Spleen (tissue), 11 donors: ENCODE data around the gene RHBDL1. TPM values are rescaled to one million over a fixed set of nuclear protein-coding genes. Genes with fewer than 3 reads are reported as not detected.

Experiments
- DNase-seq: peaks from one replicate; pipeline ENCODE4 v3.0.0-alpha.2; 2020
- H3K27ac ChIP-seq, 8 donors: fragments of 200-600 bp; sonication (generic) in 7 of 8; 1 replicate in 4 of 8; 2 replicates in 4 of 8; pipeline versions ENCODE4 v1.5.0 to v1.8.0; 2016 to 2021; ENCODE audit warnings: inconsistent platforms in 4 of 8, mild to moderate bottlenecking in 4 of 8, moderate library complexity in 1 of 8
- H3K27me3 ChIP-seq, 7 donors: fragments of 200-600 bp; sonication (generic) in 6 of 7; replicated peaks in 1 of 7; 1 replicate in 4 of 7; 2 replicates in 3 of 7; pipeline versions ENCODE4 v1.5.0 to v1.8.0; 2016 to 2021; ENCODE audit warnings: inconsistent platforms in 3 of 7, mild to moderate bottlenecking in 1 of 7
- H3K36me3 ChIP-seq, 6 donors: fragments of 200-600 bp; sonication (generic) in 5 of 6; 1 replicate in 4 of 6; 2 replicates in 2 of 6; pipeline versions ENCODE4 v1.5.0 to v1.8.0; 2016 to 2021; ENCODE audit warnings: inconsistent platforms in 2 of 6
- H3K4me1 ChIP-seq, 6 donors: fragments of 200-600 bp; sonication (generic) in 5 of 6; 1 replicate in 3 of 6; 2 replicates in 3 of 6; pipeline versions ENCODE4 v1.5.0 to v1.8.0; 2016 to 2021; ENCODE audit warnings: inconsistent platforms in 3 of 6
- H3K4me3 ChIP-seq, 8 donors: fragments of 200-600 bp; sonication (generic) in 7 of 8; 1 replicate in 4 of 8; 2 replicates in 4 of 8; pipeline versions ENCODE4 v1.5.0 to v1.8.0; 2016 to 2021; ENCODE audit warnings: inconsistent platforms in 4 of 8, mild to moderate bottlenecking in 4 of 8, moderate library complexity in 2 of 8
- H3K9me3 ChIP-seq, 8 donors: fragments of 200-600 bp; sonication (generic) in 7 of 8; 1 replicate in 4 of 8; 2 replicates in 4 of 8; pipeline versions ENCODE4 v1.5.0 to v1.8.0; 2016 to 2021; ENCODE audit warnings: inconsistent platforms in 4 of 8
- CTCF ChIP-seq, 11 experiments: fragments of 200-600 bp in 7 of 11; fragments of 450-650 bp in 4 of 11; sonication (generic) in 4 of 11; IDR thresholded peaks in 8 of 11; conservative IDR thresholded peaks in 3 of 11; 1 replicate in 7 of 11; 2 replicates in 4 of 11; pipeline versions ENCODE4 v1.4.0 to v1.8.0; 2016 to 2021; ENCODE audit warnings: antibody characterized with exemption in 11 of 11, inconsistent platforms in 4 of 11, mild to moderate bottlenecking in 1 of 11
- POLR2A ChIP-seq, 3 donors: fragments of 450-650 bp; IDR thresholded peaks; one replicate each; pipeline ENCODE4 v1.5.1; 2017; ENCODE audit warnings: antibody characterized with exemption in 3 of 3, mild to moderate bottlenecking in 1 of 3
- POLR2AphosphoS5 ChIP-seq, 3 donors: sonication (generic); formaldehyde crosslinking; IDR thresholded peaks; one replicate each; pipeline ENCODE4 v1.5.1; 2017; ENCODE audit warnings: antibody characterized with exemption in 3 of 3
- WGBS, 5 donors: extraction: QIAGEN DNeasy Blood & Tissue Kit in 3 of 5; methylation state at CpG; one replicate each; pipeline versions ENCODE4 v1.1.5 to v1.1.7; 2013 to 2018; 5-methylcytosine and 5-hydroxymethylcytosine counted together
- intact Hi-C: fragments of 100-400 bp; cut with DNase I; formaldehyde crosslinking; loops from one replicate; pipeline ENCODE4 v1.15.0; 2023; ENCODE audit warnings: low total_unique reads
- polyA plus RNA-seq, 3 donors: library from polyadenylated mRNA; stranded (reverse); fragments of 200-250 nt; gene quantifications; one replicate each; pipeline ENCODE4 v1.2.1, GENCODE V29; 2013
- total RNA-seq, 7 donors: library from RNA; depleted of rRNA in 3 of 7; stranded (reverse); fragments of >200 nt in 3 of 7; fragmentation: NEBNext Ultra II Directional in 4 of 7; extraction: Animal tissue kit (Norgen Biotek cat#: 25700) in 4 of 7; gene quantifications; one replicate each; pipeline versions ENCODE4 v1.1.0 to v1.2.1, GENCODE V29; 2016 to 2021
- donor health status: healthy with polysubstance abuse.
- donor health status: DM: no; HTN: no; CAD: no; lungs with moderate emphysema.
- donor health status: DM: no; HTN: no; CAD: no.
- donor health status: Bipolar disorder and iron deficiency.
- donor health status: healthy.
- donor health status: DM: no; HTN: no; CAD: no.
- donor health status: DM: yes; HTN: yes; CAD: no.

RHBDL1 gene
- total and polyA plus RNA-seq, 10 donors = 0.37 to 2.0 (median 0.65) TPM

- TF ChIP-seq CTCF (IDR thresholded peaks at IDR 0.05 in 8 of 11, conservative IDR thresholded peaks at IDR 0.05 in 3 of 11) (no peak), POLR2AphosphoS5 (IDR thresholded peaks at IDR 0.05) (peak; percentile 61 to 79 (median 78)), POLR2A (IDR thresholded peaks at IDR 0.05) (no peak)
- WGBS, 5 donors = 1 to 6% (median 3%) methylated on average over 18 to 71 of the region's 71 CpGs
- DNase-seq = peak; percentile 88
- H3K4me1 ChIP-seq = peaks cover 14 to 48% (median 37%) of the 10 kb centered on the region in 6 donors
- H3K4me3 ChIP-seq = peak overlapping the region; percentile 25 to 72 (median 46)
- no peaks in the 10 kb centered on the region for H3K9me3 ChIP-seq
- peak overlapping the region in 5 of 8 donors; percentile 5 to 73 (median 52) for H3K27ac ChIP-seq
- intact Hi-C loops = no loop called here
- H3K36me3 ChIP-seq = no peaks in the 10 kb centered on the region
- H3K27me3 ChIP-seq = peaks cover 6 to 90% (median 55%) of the 10 kb centered on the region in 7 donors
These were observed 20.1 kb downstream of the RHBDL1 start for GRCh38 chr16:695355-696089.

GRCh38 chr16:698911-699671 is 23.6 kb downstream of the RHBDL1 start:
- Histone ChIP-seq H3K4me1 (peaks cover 14 to 48% (median 35%) of the 10 kb centered on the region in 6 donors), H3K9me3 (no peaks in the 10 kb centered on the region), H3K27me3 (peaks cover 6 to 100% (median 79%) of the 10 kb centered on the region in 7 donors), H3K4me3 (no peak overlapping the region), H3K27ac (no peak overlapping the region), H3K36me3 (no peaks in the 10 kb centered on the region)
- TF ChIP-seq POLR2A (IDR thresholded peaks at IDR 0.05) (no peak), POLR2AphosphoS5 (IDR thresholded peaks at IDR 0.05) (no peak), CTCF (IDR thresholded peaks at IDR 0.05 in 8 of 11, conservative IDR thresholded peaks at IDR 0.05 in 3 of 11) (no peak)
- no peak for DNase-seq
- WGBS, 5 donors = 62 to 79% (median 66%) methylated on average over 14 to 19 of the region's 19 CpGs
- intact Hi-C loops = no loop called here

DNA sequence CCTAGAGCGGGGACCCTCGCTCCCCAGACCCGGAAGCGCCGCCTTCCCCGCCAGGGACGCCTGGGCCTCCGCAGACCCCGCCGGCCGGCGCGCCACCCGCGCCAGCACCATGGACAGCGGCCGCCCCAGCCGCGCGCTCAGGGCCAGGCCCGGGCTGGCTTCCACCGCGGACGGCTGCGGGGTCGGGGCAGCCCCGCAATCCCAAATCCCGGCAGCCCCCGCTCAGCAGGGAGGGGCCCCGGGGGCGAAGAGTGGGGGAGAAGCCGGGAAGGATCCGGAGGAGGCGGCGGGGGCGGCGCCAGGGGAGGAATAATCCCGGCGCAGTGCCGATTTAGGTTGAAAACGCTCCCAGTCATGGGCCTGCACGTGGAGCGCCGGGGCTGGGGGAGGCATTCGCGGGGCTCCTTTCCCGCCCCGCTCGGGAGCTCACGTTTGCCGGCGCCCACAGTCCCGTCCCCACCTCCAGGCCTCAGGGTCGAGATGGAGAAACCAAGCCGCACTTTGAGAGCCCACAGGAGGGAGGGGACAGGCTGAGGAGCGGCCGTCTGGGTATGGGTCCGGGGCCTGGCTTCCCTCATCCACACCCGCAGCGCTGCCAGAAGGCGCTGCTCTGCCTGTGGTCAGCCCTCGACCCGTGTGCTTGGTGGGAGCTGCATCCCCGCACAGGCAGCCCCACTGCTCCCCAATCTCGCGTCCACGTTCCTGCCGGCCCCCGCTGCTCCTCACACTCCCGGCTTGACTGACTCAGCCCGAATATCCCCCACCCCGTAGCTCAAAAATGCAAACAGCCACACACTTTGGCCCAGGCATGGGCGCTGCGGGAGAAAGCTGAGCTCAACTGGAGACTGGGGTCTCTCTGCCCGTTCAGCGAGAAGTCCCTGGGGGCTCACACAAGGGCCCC is 25.5 kb downstream of the RHBDL1 start:
- H3K27ac ChIP-seq = no peak overlapping the region
- DNase-seq = no peak
- TF ChIP-seq POLR2AphosphoS5 (IDR thresholded peaks at IDR 0.05) = no peak
- TF ChIP-seq POLR2A (IDR thresholded peaks at IDR 0.05) = no peak
- TF ChIP-seq CTCF (IDR thresholded peaks at IDR 0.05 in 8 of 11, conservative IDR thresholded peaks at IDR 0.05 in 3 of 11) = no peak
- no peaks in the 10 kb centered on the region for H3K9me3 ChIP-seq
- H3K36me3 ChIP-seq = no peaks in the 10 kb centered on the region
- peaks cover 6 to 100% (median 77%) of the 10 kb centered on the region in 7 donors for H3K27me3 ChIP-seq
- intact Hi-C loops = no loop called here
- peaks cover 1 to 41% (median 23%) of the 10 kb centered on the region in 6 donors for H3K4me1 ChIP-seq
- H3K4me3 ChIP-seq = peak overlapping the region in 1 of 8 donors; percentile 18
- 7 to 14% (median 7%) methylated on average over 37 to 76 of the region's 76 CpGs for WGBS, 5 donors
